Measurements from ENCODE around the gene PPP1R2.

GRCh38 chr3:195508185-195508584, 34.9 kb downstream of the PPP1R2 start:
- TF ChIP-seq, protein P1, sequence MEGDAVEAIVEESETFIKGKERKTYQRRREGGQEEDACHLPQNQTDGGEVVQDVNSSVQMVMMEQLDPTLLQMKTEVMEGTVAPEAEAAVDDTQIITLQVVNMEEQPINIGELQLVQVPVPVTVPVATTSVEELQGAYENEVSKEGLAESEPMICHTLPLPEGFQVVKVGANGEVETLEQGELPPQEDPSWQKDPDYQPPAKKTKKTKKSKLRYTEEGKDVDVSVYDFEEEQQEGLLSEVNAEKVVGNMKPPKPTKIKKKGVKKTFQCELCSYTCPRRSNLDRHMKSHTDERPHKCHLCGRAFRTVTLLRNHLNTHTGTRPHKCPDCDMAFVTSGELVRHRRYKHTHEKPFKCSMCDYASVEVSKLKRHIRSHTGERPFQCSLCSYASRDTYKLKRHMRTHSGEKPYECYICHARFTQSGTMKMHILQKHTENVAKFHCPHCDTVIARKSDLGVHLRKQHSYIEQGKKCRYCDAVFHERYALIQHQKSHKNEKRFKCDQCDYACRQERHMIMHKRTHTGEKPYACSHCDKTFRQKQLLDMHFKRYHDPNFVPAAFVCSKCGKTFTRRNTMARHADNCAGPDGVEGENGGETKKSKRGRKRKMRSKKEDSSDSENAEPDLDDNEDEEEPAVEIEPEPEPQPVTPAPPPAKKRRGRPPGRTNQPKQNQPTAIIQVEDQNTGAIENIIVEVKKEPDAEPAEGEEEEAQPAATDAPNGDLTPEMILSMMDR (IDR thresholded peaks at IDR 0.05; ENCODE audit: extremely low read depth in 1 of 2, insufficient read depth in 1 of 2, low read depth in 1 of 2, low read length in 2 of 2): no peak
- TF ChIP-seq POLR2A (IDR thresholded peaks at IDR 0.05; ENCODE audit: low read depth, low read length) (no peak), EZH2 (IDR thresholded peaks at IDR 0.05; ENCODE audit: borderline replicate concordance, low read depth, low read length, severe bottlenecking) (no peak), POLR2AphosphoS5 (IDR thresholded peaks at IDR 0.05; ENCODE audit: insufficient read depth, low read depth, low read length) (no peak), JUN (IDR thresholded peaks at IDR 0.05; ENCODE audit: borderline replicate concordance, insufficient read depth, insufficient read length, low read depth) (no peak), FOS (IDR thresholded peaks at IDR 0.05; ENCODE audit: borderline replicate concordance, insufficient read depth, low read length) (no peak)
- TF ChIP-seq, protein P2, sequence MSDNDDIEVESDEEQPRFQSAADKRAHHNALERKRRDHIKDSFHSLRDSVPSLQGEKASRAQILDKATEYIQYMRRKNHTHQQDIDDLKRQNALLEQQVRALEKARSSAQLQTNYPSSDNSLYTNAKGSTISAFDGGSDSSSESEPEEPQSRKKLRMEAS (IDR thresholded peaks at IDR 0.05; ENCODE audit: insufficient read depth, insufficient read length): no peak
